Bronchial smooth muscle cell (primary cell): Measurements from ENCODE around the gene SC5D. TPM values are rescaled to one million over a fixed set of nuclear protein-coding genes. Genes with fewer than 3 reads are reported as not detected.

Experiments used
- total RNA-seq: library from RNA; depleted of rRNA; stranded (reverse); fragments of >200 nt; gene quantifications from 2 replicates; pipeline ENCODE4 v1.2.1, GENCODE V29; 2014

The SC5D gene, protein sequence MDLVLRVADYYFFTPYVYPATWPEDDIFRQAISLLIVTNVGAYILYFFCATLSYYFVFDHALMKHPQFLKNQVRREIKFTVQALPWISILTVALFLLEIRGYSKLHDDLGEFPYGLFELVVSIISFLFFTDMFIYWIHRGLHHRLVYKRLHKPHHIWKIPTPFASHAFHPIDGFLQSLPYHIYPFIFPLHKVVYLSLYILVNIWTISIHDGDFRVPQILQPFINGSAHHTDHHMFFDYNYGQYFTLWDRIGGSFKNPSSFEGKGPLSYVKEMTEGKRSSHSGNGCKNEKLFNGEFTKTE
- total RNA-seq, result 26.7 and 38.0 TPM in 2 replicates

DNA sequence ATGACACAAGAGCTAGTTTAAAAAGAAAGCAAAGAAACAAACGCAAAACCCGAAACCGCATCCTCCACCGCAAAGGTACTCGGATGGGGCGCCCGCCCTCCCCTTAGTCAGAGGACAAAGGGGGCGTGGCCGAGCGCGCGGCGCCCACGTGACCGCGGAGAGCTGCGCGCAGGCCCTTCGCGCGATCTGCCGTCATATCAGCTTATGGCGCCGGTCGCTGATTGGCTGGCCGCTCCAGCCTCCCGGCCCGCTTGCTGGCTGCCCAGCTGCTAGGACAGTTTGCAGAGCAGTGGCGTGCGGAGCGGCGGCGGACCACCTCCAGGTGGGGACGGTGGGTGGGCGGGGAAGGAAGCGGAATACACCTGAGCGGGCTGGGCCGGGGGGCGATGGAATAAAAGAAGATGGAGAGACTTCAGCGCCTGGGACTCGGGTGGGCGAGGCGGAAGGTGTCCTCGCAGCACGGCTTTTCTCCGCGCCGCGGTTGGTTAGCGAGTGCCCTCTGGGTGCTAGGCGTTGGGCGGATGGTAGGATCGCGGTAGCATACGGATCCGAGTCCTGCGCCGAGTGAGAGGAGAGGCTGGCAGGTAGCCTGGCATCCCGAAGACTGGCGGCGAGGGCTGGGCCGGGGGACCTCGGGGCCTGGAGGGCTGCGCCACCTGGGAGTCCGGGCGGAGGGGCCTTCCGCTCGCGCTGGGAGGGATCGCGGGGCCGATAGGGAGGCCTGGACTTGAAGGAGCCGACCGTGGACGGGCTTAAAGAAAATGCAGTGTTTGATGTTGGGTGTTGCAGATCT lies at the start of gene SC5D:
TSS of gene SC5D (plus strand) at position 277 of the 793 bp plus-strand sequence. CDS start 10,605 bp downstream, outside the sequence.

Other genes with a start within 250 kb of the SC5D start
- gene TECTA, start 191.5 kb upstream of the SC5D start, total RNA-seq, result 0.47 and 1.0 TPM in 2 replicates
- 0.26 and 0.63 TPM in 2 replicates for gene SORL1, start 159.5 kb downstream of the SC5D start, total RNA-seq